ENCODE results near the gene TEX51. TPM values are rescaled to one million over a fixed set of nuclear protein-coding genes. Genes with fewer than 3 reads are reported as not detected.

TEX51 gene
- total and polyA plus RNA-seq, 4 donors: not detected

- WGBS (ENCODE audit: insufficient coverage): 81% methylated on average over 6 of the region's 6 CpGs
- Histone ChIP-seq H3K27ac (ENCODE audit: low read depth, low read length) (no peak overlapping the region), H3K36me3 (ENCODE audit: control insufficient read depth, insufficient read depth, low read length) (no peaks in the 10 kb centered on the region), H3K4me3 (ENCODE audit: low read depth, low read length) (no peak overlapping the region), H3K9me3 (ENCODE audit: control insufficient read depth, insufficient read depth, low read length) (no peaks in the 10 kb centered on the region), H3K27me3 (ENCODE audit: control insufficient read depth, insufficient read depth, low read length) (no peaks in the 10 kb centered on the region), H3K4me1 (ENCODE audit: control insufficient read depth, insufficient read depth, low read length) (no peaks in the 10 kb centered on the region)
- DNase-seq (ENCODE audit: low read depth in 4 of 6, low spot score in 6 of 6): peak in 1 of 6 donors; percentile 1
Measured at GRCh38 chr2:126909366-126909765, 10.7 kb downstream of the TEX51 start.

- Histone ChIP-seq H3K36me3 (ENCODE audit: control insufficient read depth, insufficient read depth, low read length) (no peaks in the 10 kb centered on the region), H3K4me1 (ENCODE audit: control insufficient read depth, insufficient read depth, low read length) (no peaks in the 10 kb centered on the region), H3K27me3 (ENCODE audit: control insufficient read depth, insufficient read depth, low read length) (no peaks in the 10 kb centered on the region), H3K4me3 (ENCODE audit: low read depth, low read length) (no peak overlapping the region), H3K27ac (ENCODE audit: low read depth, low read length) (no peak overlapping the region), H3K9me3 (ENCODE audit: control insufficient read depth, insufficient read depth, low read length) (no peaks in the 10 kb centered on the region)
- WGBS (ENCODE audit: insufficient coverage): 89% methylated on average over 1 of the region's 3 CpGs
- DNase-seq (ENCODE audit: low read depth in 4 of 6, low spot score in 6 of 6): no peak
Measured at GRCh38 chr2:126909781-126910180, 11.1 kb downstream of the TEX51 start.

GRCh38 chr2:126910637-126911036 lies 11.9 kb downstream of the TEX51 start:
- WGBS (ENCODE audit: insufficient coverage): 50% methylated on average over 1 of the region's 1 CpG

GRCh38 chr2:126911111-126911796 lies 12.6 kb downstream of the TEX51 start:
- no peaks in the 10 kb centered on the region for H3K36me3 ChIP-seq (ENCODE audit: control insufficient read depth, insufficient read depth, low read length)
- H3K27me3 ChIP-seq (ENCODE audit: control insufficient read depth, insufficient read depth, low read length): no peaks in the 10 kb centered on the region
- H3K4me1 ChIP-seq (ENCODE audit: control insufficient read depth, insufficient read depth, low read length): no peaks in the 10 kb centered on the region
- H3K9me3 ChIP-seq (ENCODE audit: control insufficient read depth, insufficient read depth, low read length): no peaks in the 10 kb centered on the region
- no peak for DNase-seq (ENCODE audit: low read depth in 4 of 6, low spot score in 6 of 6)
- no peak overlapping the region for H3K27ac ChIP-seq (ENCODE audit: low read depth, low read length)
- 87% methylated on average over 7 of the region's 8 CpGs for WGBS (ENCODE audit: insufficient coverage)
- no peak overlapping the region for H3K4me3 ChIP-seq (ENCODE audit: low read depth, low read length)

More at GRCh38 chr2:126910637-126911036, 11.9 kb downstream of the TEX51 start:
- Histone ChIP-seq H3K27me3 (ENCODE audit: control insufficient read depth, insufficient read depth, low read length) (no peaks in the 10 kb centered on the region), H3K4me3 (ENCODE audit: low read depth, low read length) (no peak overlapping the region), H3K4me1 (ENCODE audit: control insufficient read depth, insufficient read depth, low read length) (no peaks in the 10 kb centered on the region), H3K36me3 (ENCODE audit: control insufficient read depth, insufficient read depth, low read length) (no peaks in the 10 kb centered on the region), H3K9me3 (ENCODE audit: control insufficient read depth, insufficient read depth, low read length) (no peaks in the 10 kb centered on the region), H3K27ac (ENCODE audit: low read depth, low read length) (no peak overlapping the region)
- no peak for DNase-seq (ENCODE audit: low read depth in 4 of 6, low spot score in 6 of 6)

GRCh38 chr2:126912201-126912600 lies 13.5 kb downstream of the TEX51 start:
- no peak for DNase-seq (ENCODE audit: low read depth in 4 of 6, low spot score in 6 of 6)
- Histone ChIP-seq H3K27me3 (ENCODE audit: control insufficient read depth, insufficient read depth, low read length) (no peaks in the 10 kb centered on the region), H3K9me3 (ENCODE audit: control insufficient read depth, insufficient read depth, low read length) (no peaks in the 10 kb centered on the region), H3K27ac (ENCODE audit: low read depth, low read length) (no peak overlapping the region), H3K4me1 (ENCODE audit: control insufficient read depth, insufficient read depth, low read length) (no peaks in the 10 kb centered on the region), H3K4me3 (ENCODE audit: low read depth, low read length) (no peak overlapping the region), H3K36me3 (ENCODE audit: control insufficient read depth, insufficient read depth, low read length) (no peaks in the 10 kb centered on the region)
- WGBS (ENCODE audit: insufficient coverage): 83% methylated on average over 7 of the region's 7 CpGs

GRCh38 chr2:126913329-126913728 lies 14.6 kb downstream of the TEX51 start:
- H3K36me3 ChIP-seq (ENCODE audit: control insufficient read depth, insufficient read depth, low read length): no peaks in the 10 kb centered on the region
- WGBS (ENCODE audit: insufficient coverage): 83% methylated on average over 1 of the region's 2 CpGs
- no peak for DNase-seq (ENCODE audit: low read depth in 4 of 6, low spot score in 6 of 6)

GRCh38 chr2:126913881-126914615 lies 15.4 kb downstream of the TEX51 start:
- Histone ChIP-seq H3K4me3 (ENCODE audit: low read depth, low read length) (no peak overlapping the region), H3K27ac (ENCODE audit: low read depth, low read length) (no peak overlapping the region), H3K36me3 (ENCODE audit: control insufficient read depth, insufficient read depth, low read length) (no peaks in the 10 kb centered on the region), H3K9me3 (ENCODE audit: control insufficient read depth, insufficient read depth, low read length) (no peaks in the 10 kb centered on the region), H3K4me1 (ENCODE audit: control insufficient read depth, insufficient read depth, low read length) (no peaks in the 10 kb centered on the region), H3K27me3 (ENCODE audit: control insufficient read depth, insufficient read depth, low read length) (no peaks in the 10 kb centered on the region)
- 86% methylated on average over 9 of the region's 10 CpGs for WGBS (ENCODE audit: insufficient coverage)
- DNase-seq (ENCODE audit: low read depth in 4 of 6, low spot score in 6 of 6): peak in 1 of 6 donors; percentile 68

More at GRCh38 chr2:126913329-126913728, 14.6 kb downstream of the TEX51 start:
- Histone ChIP-seq H3K9me3 (ENCODE audit: control insufficient read depth, insufficient read depth, low read length) (no peaks in the 10 kb centered on the region), H3K4me1 (ENCODE audit: control insufficient read depth, insufficient read depth, low read length) (no peaks in the 10 kb centered on the region), H3K27me3 (ENCODE audit: control insufficient read depth, insufficient read depth, low read length) (no peaks in the 10 kb centered on the region), H3K4me3 (ENCODE audit: low read depth, low read length) (no peak overlapping the region), H3K27ac (ENCODE audit: low read depth, low read length) (no peak overlapping the region)

- no peaks in the 10 kb centered on the region for H3K27me3 ChIP-seq (ENCODE audit: control insufficient read depth, insufficient read depth, low read length)
- peak in 1 of 6 donors; percentile 65 for DNase-seq (ENCODE audit: low read depth in 4 of 6, low spot score in 6 of 6)
- H3K9me3 ChIP-seq (ENCODE audit: control insufficient read depth, insufficient read depth, low read length): no peaks in the 10 kb centered on the region
- WGBS (ENCODE audit: insufficient coverage): 91% methylated on average over 14 of the region's 14 CpGs
- H3K4me3 ChIP-seq (ENCODE audit: low read depth, low read length): no peak overlapping the region
- no peaks in the 10 kb centered on the region for H3K4me1 ChIP-seq (ENCODE audit: control insufficient read depth, insufficient read depth, low read length)
- no peak overlapping the region for H3K27ac ChIP-seq (ENCODE audit: low read depth, low read length)
- H3K36me3 ChIP-seq (ENCODE audit: control insufficient read depth, insufficient read depth, low read length): no peaks in the 10 kb centered on the region
Measured at GRCh38 chr2:126914811-126915500, 16.3 kb downstream of the TEX51 start.

GRCh38 chr2:126915903-126916302 lies 17.2 kb downstream of the TEX51 start:
- H3K4me3 ChIP-seq (ENCODE audit: low read depth, low read length): no peak overlapping the region
- no peak overlapping the region for H3K27ac ChIP-seq (ENCODE audit: low read depth, low read length)
- no peaks in the 10 kb centered on the region for H3K36me3 ChIP-seq (ENCODE audit: control insufficient read depth, insufficient read depth, low read length)
- 89% methylated on average over 4 of the region's 4 CpGs for WGBS (ENCODE audit: insufficient coverage)
- no peak for DNase-seq (ENCODE audit: low read depth in 4 of 6, low spot score in 6 of 6)
- H3K4me1 ChIP-seq (ENCODE audit: control insufficient read depth, insufficient read depth, low read length): no peaks in the 10 kb centered on the region
- no peaks in the 10 kb centered on the region for H3K9me3 ChIP-seq (ENCODE audit: control insufficient read depth, insufficient read depth, low read length)
- H3K27me3 ChIP-seq (ENCODE audit: control insufficient read depth, insufficient read depth, low read length): no peaks in the 10 kb centered on the region
